HepG2 (cell line): ENCODE data around the gene SPNS2. TPM values are rescaled to one million over a fixed set of nuclear protein-coding genes. Genes with fewer than 3 reads are reported as not detected.

Experiments used
- ATAC-seq: fragments of 200-7000 bp; cut with Tn5 transposase; 3 replicates; pipeline ENCODE4 v1.9.1; 2020; ENCODE audit warnings: mild to moderate bottlenecking, moderate library complexity
- BruUV-seq: library from RNA; stranded (reverse); fragments of 400-500 nt; replicated peaks from 2 replicates; lab custom pipeline; 2021; lab: Mats Ljungman, UMichigan
- CTCF ChIA-PET: fragments of 300-600 bp; formaldehyde crosslinking; extraction: SDS; loops from one replicate; lab custom pipeline; 2021; ENCODE audit warnings: low total read pairs, inconsistent platforms, low intra/inter-chr PET ratio; lab: Yijun Ruan, JAX
- POLR2A ChIA-PET: fragments of 350-600 bp; sonication (Branson Sonifier 250); formaldehyde crosslinking; loops from one replicate; lab custom pipeline; 2020; ENCODE audit warnings: antibody characterized with exemption, inconsistent platforms; lab: Yijun Ruan, JAX
- DNase-seq: peaks from one replicate; pipeline ENCODE4 v3.0.0-alpha.2; 2015; ENCODE audit warnings: low spot score
- FAIRE-seq: peaks from 3 replicates; lab custom pipeline; 2011; peaks lifted over from hg19 to GRCh38; lab: Jason Lieb, UNC
- H2AFZ ChIP-seq: one replicate; pipeline ENCODE4 v1.6.1; 2011; ENCODE audit warnings: low read length, inconsistent platforms
- H3K27ac ChIP-seq: fragments of 300-600 bp; 3 replicates; pipeline ENCODE4 v1.8.0; 2011; ENCODE audit warnings: mixed run types, mild to moderate bottlenecking, mixed read lengths, low read length, inconsistent platforms; ENCODE audit not compliant: insufficient read depth; ENCODE audit errors: extremely low read length
- H3K27me3 ChIP-seq, 2 experiments: fragments of 200-600 bp in 1 of 2; 2 replicates in 1 of 2; 3 replicates in 1 of 2; pipeline versions ENCODE4 v1.6.0 to v1.8.0; 2011; ENCODE audit warnings: low read length in 2 of 2, mild to moderate bottlenecking in 2 of 2, moderate library complexity in 2 of 2, inconsistent platforms in 1 of 2; ENCODE audit not compliant: insufficient read depth in 2 of 2, control insufficient read depth in 1 of 2
- H3K36me3 ChIP-seq, 2 experiments: fragments of 200-600 bp in 1 of 2; replicated peaks in 1 of 2; 2 replicates in 1 of 2; 3 replicates in 1 of 2; pipeline versions ENCODE4 v1.5.1 to v1.8.0; 2011; ENCODE audit warnings: low read length in 2 of 2, inconsistent platforms in 1 of 2; ENCODE audit not compliant: insufficient read depth in 2 of 2, control insufficient read depth in 1 of 2
- H3K4me1 ChIP-seq: 2 replicates; pipeline ENCODE4 v1.5.1; 2012; ENCODE audit warnings: low read length, inconsistent platforms; ENCODE audit not compliant: insufficient read depth
- H3K4me2 ChIP-seq: 2 replicates; pipeline ENCODE4 v1.6.0; 2011; ENCODE audit warnings: low read depth, low read length, inconsistent platforms
- H3K4me3 ChIP-seq, 3 experiments: fragments of 200-600 bp in 1 of 3; sonication (generic), shearing (Covaris generic) in 1 of 3; replicated peaks in 1 of 3; 2 replicates each; pipeline ENCODE4 v1.5.1; 2011 to 2016; ENCODE audit warnings: low read length in 3 of 3, inconsistent platforms in 2 of 3, low read depth in 2 of 3, mild to moderate bottlenecking in 2 of 3, control low read depth in 1 of 3, mixed read lengths in 1 of 3; ENCODE audit not compliant: insufficient read depth in 1 of 3
- H3K79me2 ChIP-seq: one replicate; pipeline ENCODE4 v1.6.1; 2011; ENCODE audit warnings: low read length, inconsistent platforms; ENCODE audit not compliant: insufficient read depth
- H3K9ac ChIP-seq: 2 replicates; pipeline ENCODE4 v1.6.0; 2011; ENCODE audit warnings: mild to moderate bottlenecking, low read depth, low read length, inconsistent platforms; ENCODE audit not compliant: insufficient read depth
- H3K9me3 ChIP-seq: 2 replicates; pipeline ENCODE4 v1.5.1; 2012; ENCODE audit warnings: mild to moderate bottlenecking, low read length
- H4K20me1 ChIP-seq: 2 replicates; pipeline ENCODE4 v1.6.0; 2011; ENCODE audit warnings: inconsistent platforms, mild to moderate bottlenecking, low read length, moderate library complexity; ENCODE audit not compliant: insufficient read depth
- CC2D1A ChIP-seq: sonication (generic); formaldehyde crosslinking; IDR thresholded peaks from 2 replicates; pipeline ENCODE4 v1.8.1; 2023; ENCODE audit warnings: mild to moderate bottlenecking, missing genetic modification reagents
- FLYWCH1 ChIP-seq: sonication (generic); formaldehyde crosslinking; IDR thresholded peaks from 2 replicates; pipeline ENCODE4 v1.8.1; 2023; ENCODE audit warnings: mild to moderate bottlenecking, missing genetic modification reagents
- FOXO1 ChIP-seq: sonication (generic); formaldehyde crosslinking; IDR thresholded peaks from 2 replicates; pipeline ENCODE4 v1.4.0; 2020; ENCODE audit warnings: missing genetic modification reagents
- GTF2F1 ChIP-seq: fragments of 150-350 bp; IDR thresholded peaks from 2 replicates; pipeline ENCODE4 v1.6.1; 2014; ENCODE audit warnings: low read length
- HNF4G ChIP-seq, 2 experiments: sonication (generic) in 1 of 2; formaldehyde crosslinking in 1 of 2; IDR thresholded peaks; 2 replicates each; pipeline versions ENCODE4 v1.4.0 to v1.6.1; 2011 to 2020; ENCODE audit warnings: borderline replicate concordance in 2 of 2, low read depth in 2 of 2, mild to moderate bottlenecking in 2 of 2, low read length in 1 of 2, missing genetic modification reagents in 1 of 2, moderate library complexity in 1 of 2
- POLR2G ChIP-seq: fragments of 200-400 bp; formaldehyde crosslinking; IDR thresholded peaks from 2 replicates; pipeline ENCODE4 v1.6.1; 2018; ENCODE audit warnings: mild to moderate bottlenecking, low read depth, low read length, moderate library complexity
- PRMT3 ChIP-seq: sonication (generic); formaldehyde crosslinking; IDR thresholded peaks from 2 replicates; pipeline ENCODE4 v1.8.1; 2022; ENCODE audit warnings: low read depth, mild to moderate bottlenecking, moderate library complexity, missing genetic modification reagents, borderline replicate concordance
- REPIN1 ChIP-seq: sonication (generic); formaldehyde crosslinking; IDR thresholded peaks from 2 replicates; pipeline ENCODE4 v1.8.0; 2022; ENCODE audit warnings: missing genetic modification reagents, low read depth, mild to moderate bottlenecking, borderline replicate concordance
- STAG1 ChIP-seq: sonication (generic); formaldehyde crosslinking; IDR thresholded peaks from 2 replicates; pipeline ENCODE4 v1.4.0; 2020; ENCODE audit warnings: missing genetic modification reagents
- TBX2 ChIP-seq: sonication (generic); formaldehyde crosslinking; IDR thresholded peaks from 2 replicates; pipeline ENCODE4 v1.5.0; 2020; ENCODE audit warnings: missing genetic modification reagents, mild to moderate bottlenecking, borderline replicate concordance
- ZNF207 ChIP-seq: fragments of 450-650 bp; IDR thresholded peaks from 2 replicates; pipeline ENCODE4 v1.6.1; 2016; ENCODE audit warnings: antibody characterized with exemption, borderline replicate concordance
- ZNF331 ChIP-seq: sonication (generic); formaldehyde crosslinking; IDR thresholded peaks from 2 replicates; pipeline ENCODE4 v1.4.0; 2020; ENCODE audit warnings: missing genetic modification reagents
- WGBS: methylation state at CpG from one replicate; pipeline ENCODE4 v1.1.6; 2017; ENCODE audit warnings: low lambda C conversion rate; 5-methylcytosine and 5-hydroxymethylcytosine counted together
- in situ Hi-C: cut with HindIII; loops from 2 replicates; pipeline ENCODE4 v1.10.0; 2017; ENCODE audit warnings: low pct_unique_long_range_greater_than_20kb; ENCODE audit not compliant: extremely low pct_ligation_motif_present
- intact Hi-C: fragments of 100-400 bp; cut with micrococcal nuclease; formaldehyde crosslinking; loops from one replicate; pipeline ENCODE4 v1.10.0; 2022; ENCODE audit not compliant: unreplicated experiment
- polyA plus RNA-seq, 8 experiments: library from polyadenylated mRNA; depleted of rRNA in 3 of 8; stranded (reverse) in 7 of 8; unstranded in 1 of 8; fragments of >200 nt; fragmentation: Illumina TruSeq in 4 of 8; extraction: Trizol in 4 of 8; gene quantifications; 2 replicates each; pipeline versions ENCODE4 v1.2.1 to v1.2.3, GENCODE V29; 2011 to 2016; ENCODE audit warnings: low read depth in 4 of 8, missing spikeins in 1 of 8, mixed read lengths in 1 of 8; ENCODE audit not compliant: insufficient read depth in 1 of 8
- total RNA-seq, 5 experiments: library from RNA; depleted of rRNA; stranded (reverse); fragments of >200 nt; fragmentation: Illumina TruSeq; extraction: Trizol; gene quantifications; 2 replicates each; pipeline ENCODE4 v1.2.3, GENCODE V29; 2016; ENCODE audit warnings: low read depth in 1 of 5
- TF ChIP-seq, protein P1 (sequence below): sonication (generic); formaldehyde crosslinking; IDR thresholded peaks from 2 replicates; pipeline ENCODE4 v1.4.0; 2020; ENCODE audit warnings: mild to moderate bottlenecking, missing genetic modification reagents
- TF ChIP-seq, protein P2 (sequence below): sonication (generic); formaldehyde crosslinking; IDR thresholded peaks from 2 replicates; pipeline ENCODE4 v1.9.0; 2021; ENCODE audit warnings: mild to moderate bottlenecking, missing genetic modification reagents
- TF ChIP-seq, protein P3 (sequence below): sonication (generic); formaldehyde crosslinking; IDR thresholded peaks from 2 replicates; pipeline ENCODE4 v1.4.0; 2020; ENCODE audit warnings: missing genetic modification reagents

Gene SPNS2
- total and polyA plus RNA-seq, 2 of the 13 experiments (the other 11 are each of a cell fraction or from before 2014, with no cell fraction given) = 0.01 TPM; not detected in 1

DNA sequence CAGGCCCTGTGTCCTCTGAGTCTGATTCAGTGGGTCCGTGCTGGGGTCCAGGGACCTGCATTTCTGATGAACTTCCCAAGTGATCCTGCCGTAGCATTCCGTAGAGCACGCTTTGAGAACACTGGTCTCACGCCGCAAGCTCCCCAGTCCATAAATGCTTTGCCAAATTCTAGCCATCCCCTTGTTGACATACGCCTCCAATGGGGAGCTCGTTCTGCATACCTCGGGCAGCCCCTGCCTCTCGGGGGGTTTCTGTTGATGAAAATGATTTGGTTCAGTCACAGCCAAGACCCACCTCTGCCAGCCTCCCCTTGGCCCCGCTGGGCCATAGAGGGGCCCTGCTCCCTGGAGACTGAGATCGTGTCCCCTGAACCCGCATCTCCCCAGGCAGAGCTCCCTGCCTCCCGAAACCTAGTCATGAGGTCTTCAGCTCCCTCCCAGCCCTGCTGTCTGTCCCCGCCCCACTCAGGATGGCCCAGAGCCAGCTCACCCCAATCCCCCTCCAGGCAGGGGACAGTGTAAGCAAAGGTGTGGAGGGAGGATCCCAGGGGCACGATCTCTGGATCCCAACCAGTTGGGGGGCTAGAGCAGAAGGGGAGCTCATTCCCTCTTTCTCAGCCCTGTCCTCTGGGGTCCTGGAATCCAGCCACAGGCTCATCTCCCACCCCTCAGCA, 16.2 kb upstream of the SPNS2 start:
- Histone ChIP-seq H2AFZ (no peak overlapping the region), H4K20me1 (no peaks in the 10 kb centered on the region), H3K9ac (no peak overlapping the region), H3K79me2 (no peaks in the 10 kb centered on the region), H3K27me3 (peaks cover 3 to 37% of the 10 kb centered on the region in 2 experiments; a peak in 4 of 5 replicates), H3K9me3 (no peaks in the 10 kb centered on the region), H3K4me2 (no peak overlapping the region), H3K36me3 (no peaks in the 10 kb centered on the region), H3K27ac (no peak overlapping the region), H3K4me3 (no peak overlapping the region; a peak in 1 of 6 replicates), H3K4me1 (peaks cover 55% of the 10 kb centered on the region)
- no peak for FAIRE-seq
- ATAC-seq = no peak
- POLR2A ChIA-PET = no interaction called here
- CTCF ChIA-PET = no interaction called here
- intact Hi-C loops (loop anchor here (5.0 kb wide), 1 partner anchor 35 kb away; no protein-coding TSS in a partner anchor), in situ Hi-C loops (loop anchor here (5.0 kb wide), 1 partner anchor 45 kb away; no protein-coding TSS in a partner anchor)
- no peak for DNase-seq
- 66% methylated on average over 14 of the region's 16 CpGs for WGBS
- BruUV-seq = no TSS peak
- TF ChIP-seq ZNF331 (no peak), FOXO1 (CRISPR knock-in tag) (no peak), PRMT3 (no peak), ZNF207 (no peak), CC2D1A (CRISPR knock-in tag) (no peak), STAG1 (CRISPR knock-in tag) (no peak), REPIN1 (CRISPR knock-in tag) (no peak), TBX2 (no peak), GTF2F1 (no peak), FLYWCH1 (CRISPR knock-in tag) (no peak), POLR2G (no peak), HNF4G (IDR thresholded peaks at IDR 0.05; ENCODE audit: borderline replicate concordance, low read depth, low read length) (no peak), HNF4G (CRISPR knock-in tag; IDR thresholded peaks at IDR 0.05; ENCODE audit: borderline replicate concordance, low read depth) (no peak)
- TF ChIP-seq, protein P1, sequence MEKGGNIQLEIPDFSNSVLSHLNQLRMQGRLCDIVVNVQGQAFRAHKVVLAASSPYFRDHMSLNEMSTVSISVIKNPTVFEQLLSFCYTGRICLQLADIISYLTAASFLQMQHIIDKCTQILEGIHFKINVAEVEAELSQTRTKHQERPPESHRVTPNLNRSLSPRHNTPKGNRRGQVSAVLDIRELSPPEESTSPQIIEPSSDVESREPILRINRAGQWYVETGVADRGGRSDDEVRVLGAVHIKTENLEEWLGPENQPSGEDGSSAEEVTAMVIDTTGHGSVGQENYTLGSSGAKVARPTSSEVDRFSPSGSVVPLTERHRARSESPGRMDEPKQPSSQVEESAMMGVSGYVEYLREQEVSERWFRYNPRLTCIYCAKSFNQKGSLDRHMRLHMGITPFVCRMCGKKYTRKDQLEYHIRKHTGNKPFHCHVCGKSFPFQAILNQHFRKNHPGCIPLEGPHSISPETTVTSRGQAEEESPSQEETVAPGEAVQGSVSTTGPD = no peak
- TF ChIP-seq, protein P2, sequence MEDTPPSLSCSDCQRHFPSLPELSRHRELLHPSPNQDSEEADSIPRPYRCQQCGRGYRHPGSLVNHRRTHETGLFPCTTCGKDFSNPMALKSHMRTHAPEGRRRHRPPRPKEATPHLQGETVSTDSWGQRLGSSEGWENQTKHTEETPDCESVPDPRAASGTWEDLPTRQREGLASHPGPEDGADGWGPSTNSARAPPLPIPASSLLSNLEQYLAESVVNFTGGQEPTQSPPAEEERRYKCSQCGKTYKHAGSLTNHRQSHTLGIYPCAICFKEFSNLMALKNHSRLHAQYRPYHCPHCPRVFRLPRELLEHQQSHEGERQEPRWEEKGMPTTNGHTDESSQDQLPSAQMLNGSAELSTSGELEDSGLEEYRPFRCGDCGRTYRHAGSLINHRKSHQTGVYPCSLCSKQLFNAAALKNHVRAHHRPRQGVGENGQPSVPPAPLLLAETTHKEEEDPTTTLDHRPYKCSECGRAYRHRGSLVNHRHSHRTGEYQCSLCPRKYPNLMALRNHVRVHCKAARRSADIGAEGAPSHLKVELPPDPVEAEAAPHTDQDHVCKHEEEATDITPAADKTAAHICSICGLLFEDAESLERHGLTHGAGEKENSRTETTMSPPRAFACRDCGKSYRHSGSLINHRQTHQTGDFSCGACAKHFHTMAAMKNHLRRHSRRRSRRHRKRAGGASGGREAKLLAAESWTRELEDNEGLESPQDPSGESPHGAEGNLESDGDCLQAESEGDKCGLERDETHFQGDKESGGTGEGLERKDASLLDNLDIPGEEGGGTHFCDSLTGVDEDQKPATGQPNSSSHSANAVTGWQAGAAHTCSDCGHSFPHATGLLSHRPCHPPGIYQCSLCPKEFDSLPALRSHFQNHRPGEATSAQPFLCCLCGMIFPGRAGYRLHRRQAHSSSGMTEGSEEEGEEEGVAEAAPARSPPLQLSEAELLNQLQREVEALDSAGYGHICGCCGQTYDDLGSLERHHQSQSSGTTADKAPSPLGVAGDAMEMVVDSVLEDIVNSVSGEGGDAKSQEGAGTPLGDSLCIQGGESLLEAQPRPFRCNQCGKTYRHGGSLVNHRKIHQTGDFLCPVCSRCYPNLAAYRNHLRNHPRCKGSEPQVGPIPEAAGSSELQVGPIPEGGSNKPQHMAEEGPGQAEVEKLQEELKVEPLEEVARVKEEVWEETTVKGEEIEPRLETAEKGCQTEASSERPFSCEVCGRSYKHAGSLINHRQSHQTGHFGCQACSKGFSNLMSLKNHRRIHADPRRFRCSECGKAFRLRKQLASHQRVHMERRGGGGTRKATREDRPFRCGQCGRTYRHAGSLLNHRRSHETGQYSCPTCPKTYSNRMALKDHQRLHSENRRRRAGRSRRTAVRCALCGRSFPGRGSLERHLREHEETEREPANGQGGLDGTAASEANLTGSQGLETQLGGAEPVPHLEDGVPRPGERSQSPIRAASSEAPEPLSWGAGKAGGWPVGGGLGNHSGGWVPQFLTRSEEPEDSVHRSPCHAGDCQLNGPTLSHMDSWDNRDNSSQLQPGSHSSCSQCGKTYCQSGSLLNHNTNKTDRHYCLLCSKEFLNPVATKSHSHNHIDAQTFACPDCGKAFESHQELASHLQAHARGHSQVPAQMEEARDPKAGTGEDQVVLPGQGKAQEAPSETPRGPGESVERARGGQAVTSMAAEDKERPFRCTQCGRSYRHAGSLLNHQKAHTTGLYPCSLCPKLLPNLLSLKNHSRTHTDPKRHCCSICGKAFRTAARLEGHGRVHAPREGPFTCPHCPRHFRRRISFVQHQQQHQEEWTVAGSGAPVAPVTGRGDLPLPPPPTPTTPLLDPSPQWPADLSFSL = no peak
- TF ChIP-seq, protein P3, sequence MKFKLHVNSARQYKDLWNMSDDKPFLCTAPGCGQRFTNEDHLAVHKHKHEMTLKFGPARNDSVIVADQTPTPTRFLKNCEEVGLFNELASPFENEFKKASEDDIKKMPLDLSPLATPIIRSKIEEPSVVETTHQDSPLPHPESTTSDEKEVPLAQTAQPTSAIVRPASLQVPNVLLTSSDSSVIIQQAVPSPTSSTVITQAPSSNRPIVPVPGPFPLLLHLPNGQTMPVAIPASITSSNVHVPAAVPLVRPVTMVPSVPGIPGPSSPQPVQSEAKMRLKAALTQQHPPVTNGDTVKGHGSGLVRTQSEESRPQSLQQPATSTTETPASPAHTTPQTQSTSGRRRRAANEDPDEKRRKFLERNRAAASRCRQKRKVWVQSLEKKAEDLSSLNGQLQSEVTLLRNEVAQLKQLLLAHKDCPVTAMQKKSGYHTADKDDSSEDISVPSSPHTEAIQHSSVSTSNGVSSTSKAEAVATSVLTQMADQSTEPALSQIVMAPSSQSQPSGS (CRISPR knock-in tag) = no peak
